ENCODE results near the gene ARSG.

Gene ARSG

GRCh38 chr17:68378268-68379176 lies 87.2 kb downstream of the ARSG start:
- no peak for DNase-seq (ENCODE audit: low read depth)

DNA sequence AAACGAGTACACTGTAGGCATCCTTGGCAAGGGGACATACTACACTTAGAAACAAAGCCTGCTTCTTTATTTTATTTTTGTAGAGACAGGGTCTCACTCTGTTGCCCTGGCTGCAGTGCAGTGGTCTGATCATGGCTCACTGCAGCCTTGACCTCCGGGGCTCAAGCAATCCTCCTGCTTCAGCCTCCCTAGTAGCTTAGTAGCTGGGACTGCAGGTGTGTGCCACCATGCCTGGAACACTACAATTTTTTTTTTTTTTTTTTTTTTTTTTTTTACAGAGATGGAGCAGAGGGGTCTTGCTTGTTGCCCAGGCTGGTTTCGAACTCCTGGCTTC lies 87.8 kb downstream of the ARSG start:
- DNase-seq (ENCODE audit: low read depth) = no peak

DNA sequence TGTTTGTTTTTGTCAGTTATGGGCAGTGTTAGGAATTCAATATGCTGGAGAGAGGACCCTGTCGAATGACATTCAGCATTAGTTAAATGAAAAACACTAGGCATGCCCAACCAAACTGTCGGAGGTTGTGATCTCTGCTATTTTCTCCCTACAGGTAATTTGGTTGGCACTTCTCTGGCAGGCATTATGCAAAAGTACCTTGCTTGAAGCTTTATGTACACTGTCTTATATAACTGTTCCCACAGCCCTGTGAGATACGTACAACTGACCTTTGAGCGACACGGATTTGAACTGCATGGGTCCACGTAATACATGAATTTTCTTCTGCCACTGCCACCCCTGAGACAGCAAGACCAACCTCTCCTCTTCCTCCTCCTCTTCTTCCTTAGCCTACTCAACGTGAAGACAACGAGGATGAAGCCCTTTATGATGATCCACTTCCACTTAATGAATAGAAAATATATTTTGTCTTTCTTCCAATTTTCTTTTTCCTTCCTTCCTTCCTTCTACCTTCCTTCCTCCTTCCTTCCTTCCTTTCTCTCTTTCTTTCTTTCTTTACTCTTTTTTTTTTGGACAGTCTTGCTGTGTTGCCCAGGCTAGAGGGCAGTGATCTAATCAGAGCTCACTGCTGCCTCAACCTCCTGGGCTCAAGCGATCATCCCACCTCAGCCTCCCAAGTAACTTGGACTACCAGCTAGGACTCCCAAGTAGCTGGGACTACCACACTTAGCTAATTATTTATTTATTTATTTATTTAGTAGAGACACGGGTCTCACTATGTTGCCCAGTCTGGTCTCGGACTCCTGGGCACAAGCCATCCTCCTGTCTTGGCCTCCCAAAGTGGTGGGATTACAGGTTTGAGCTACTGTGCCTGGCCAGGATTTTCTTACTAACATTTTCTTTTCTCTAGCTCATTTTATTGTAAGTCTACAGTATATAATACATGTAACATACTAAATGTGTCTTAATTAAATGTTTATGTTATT lies 88.7 kb downstream of the ARSG start:
- DNase-seq (ENCODE audit: low read depth) = no peak

- no peak for DNase-seq (ENCODE audit: low read depth)
These were observed 90.0 kb downstream of the ARSG start for GRCh38 chr17:68381076-68381900.

GRCh38 chr17:68382582-68383085 lies 91.3 kb downstream of the ARSG start:
- DNase-seq (ENCODE audit: low read depth) = no peak

DNA sequence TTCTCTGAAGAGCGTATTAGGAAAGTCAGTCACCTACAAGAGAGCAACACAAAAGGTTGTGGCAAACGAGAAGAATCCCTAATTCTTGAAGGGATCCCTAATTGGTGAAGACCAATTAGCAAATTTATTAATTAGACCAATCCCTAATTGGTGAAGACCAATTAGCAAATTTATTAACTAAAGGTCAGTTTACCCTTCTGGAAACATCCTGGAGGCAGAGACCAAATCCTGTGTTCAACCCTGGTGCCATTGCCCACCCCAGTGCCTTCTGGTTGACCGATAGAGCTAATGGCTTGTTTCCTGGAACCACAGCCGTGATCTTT lies 91.8 kb downstream of the ARSG start:
- DNase-seq (ENCODE audit: low read depth) = no peak

GRCh38 chr17:68383443-68384321 lies 92.4 kb downstream of the ARSG start:
- no peak for DNase-seq (ENCODE audit: low read depth)

GRCh38 chr17:68384471-68384870 lies 93.2 kb downstream of the ARSG start:
- no peak for DNase-seq (ENCODE audit: low read depth)

DNA sequence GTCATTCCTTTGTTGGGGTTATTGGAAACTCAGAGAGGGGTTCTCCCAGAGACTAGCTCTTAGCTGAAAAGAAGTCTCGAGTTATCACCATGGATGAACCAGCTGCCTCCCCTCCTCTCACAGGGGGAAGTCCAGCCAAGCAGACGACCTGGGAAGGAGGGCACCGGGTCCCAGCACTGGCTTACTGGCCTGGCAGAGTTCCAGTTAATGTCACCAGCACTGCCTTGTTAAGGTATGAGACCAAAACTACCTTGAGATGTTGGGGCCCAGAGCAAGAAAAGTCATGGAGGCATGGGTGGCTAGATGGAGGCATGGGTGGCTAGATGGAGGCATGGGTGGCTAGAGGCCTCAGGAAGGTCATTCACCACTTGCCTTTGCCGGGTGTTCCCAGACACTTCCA lies 93.6 kb downstream of the ARSG start:
- DNase-seq (ENCODE audit: low read depth) = no peak

- no peak for DNase-seq (ENCODE audit: low read depth)
These were observed 94.4 kb downstream of the ARSG start for GRCh38 chr17:68385490-68386215.

DNA sequence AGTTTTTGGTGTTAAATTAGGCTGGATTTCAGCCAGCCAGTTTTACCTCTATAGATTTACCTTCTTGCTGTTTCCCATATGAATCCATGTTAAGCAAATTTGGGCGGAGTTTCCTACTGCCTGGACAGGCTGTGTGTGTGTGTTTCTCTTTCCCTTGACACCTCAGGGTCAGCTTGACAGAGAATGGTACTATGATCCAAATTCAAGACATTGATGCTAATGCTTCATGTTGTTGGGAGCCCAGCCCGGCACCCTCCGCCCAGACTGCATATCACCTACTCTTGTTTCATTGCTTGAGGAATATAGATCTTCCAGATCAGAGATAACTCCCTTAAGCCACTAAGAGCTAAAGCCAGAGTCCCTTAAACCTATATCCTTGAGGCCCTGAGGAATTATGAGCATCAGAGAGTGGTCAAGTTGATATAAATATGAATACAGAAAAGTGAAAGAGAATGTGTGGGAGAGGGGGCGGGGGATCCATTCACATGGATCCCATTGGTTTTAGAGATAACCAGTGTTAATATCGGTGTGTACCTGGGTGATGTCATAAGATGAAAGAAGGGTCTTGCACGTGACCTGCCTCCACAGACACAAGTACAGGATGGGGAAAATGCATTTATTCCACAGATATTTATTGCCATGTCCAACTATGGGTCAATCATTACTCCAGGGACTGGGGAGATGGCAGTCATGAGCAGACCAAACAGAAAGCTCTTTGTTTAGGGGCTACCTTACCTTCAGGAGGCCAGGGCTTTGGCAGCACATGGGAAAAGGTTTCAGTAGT lies 96.3 kb downstream of the ARSG start:
- no peak for DNase-seq (ENCODE audit: low read depth)

DNA sequence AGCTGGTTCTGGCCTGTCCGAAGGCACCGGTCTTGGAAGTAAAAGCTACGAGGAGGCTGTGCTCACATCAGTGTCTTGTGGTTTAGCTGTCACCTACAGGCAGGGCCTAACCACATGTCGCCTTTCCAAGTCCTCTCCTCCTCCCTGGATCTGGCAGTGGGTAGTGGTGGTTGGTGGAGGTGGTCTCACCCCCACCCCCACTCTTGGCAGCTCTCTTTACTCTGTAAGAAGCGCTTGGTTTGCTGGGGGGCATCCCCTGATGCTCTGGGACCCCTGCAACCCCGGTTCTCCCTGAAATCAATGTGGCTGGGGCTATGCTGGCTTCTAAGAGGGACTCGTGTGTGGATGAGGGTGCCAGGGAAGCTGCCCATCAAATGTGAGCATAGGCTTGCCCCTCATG lies 97.7 kb downstream of the ARSG start:
- DNase-seq (ENCODE audit: low read depth) = no peak

DNA sequence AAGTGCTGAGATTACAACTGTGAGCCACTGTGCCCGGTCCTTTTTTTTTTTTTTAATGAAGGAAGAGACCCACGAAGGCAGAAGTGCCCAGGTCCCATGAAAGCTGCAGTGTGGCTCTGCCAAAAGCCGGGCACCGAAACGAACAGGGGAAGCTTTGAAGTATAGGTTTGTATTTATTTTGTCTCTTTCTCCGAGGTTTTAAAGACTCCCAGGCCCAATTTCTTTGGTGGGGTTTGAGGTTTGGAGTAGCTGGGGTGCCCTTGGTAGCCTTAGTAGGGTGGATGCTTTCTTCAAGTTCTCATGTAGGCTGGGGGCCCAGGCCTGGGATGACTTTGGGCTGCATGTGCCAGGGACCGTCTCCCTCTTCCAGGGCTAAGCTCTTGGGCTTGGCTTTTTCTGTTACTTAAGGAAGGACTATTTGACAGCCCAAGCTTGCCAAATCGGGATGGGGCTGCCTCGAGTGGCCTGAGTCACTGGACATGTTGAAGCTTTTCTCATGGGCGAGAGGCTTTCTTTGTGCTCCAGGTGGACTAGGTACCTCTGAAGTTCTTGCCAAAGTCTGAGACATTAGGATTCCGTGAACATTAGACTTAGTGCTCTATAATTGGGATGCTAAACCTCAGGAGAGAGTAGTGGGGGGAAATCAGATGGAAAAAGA lies 99.7 kb downstream of the ARSG start:
- no peak for DNase-seq (ENCODE audit: low read depth)

- no peak for DNase-seq (ENCODE audit: low read depth)
These were observed 100.4 kb downstream of the ARSG start for GRCh38 chr17:68391561-68392268.

DNA sequence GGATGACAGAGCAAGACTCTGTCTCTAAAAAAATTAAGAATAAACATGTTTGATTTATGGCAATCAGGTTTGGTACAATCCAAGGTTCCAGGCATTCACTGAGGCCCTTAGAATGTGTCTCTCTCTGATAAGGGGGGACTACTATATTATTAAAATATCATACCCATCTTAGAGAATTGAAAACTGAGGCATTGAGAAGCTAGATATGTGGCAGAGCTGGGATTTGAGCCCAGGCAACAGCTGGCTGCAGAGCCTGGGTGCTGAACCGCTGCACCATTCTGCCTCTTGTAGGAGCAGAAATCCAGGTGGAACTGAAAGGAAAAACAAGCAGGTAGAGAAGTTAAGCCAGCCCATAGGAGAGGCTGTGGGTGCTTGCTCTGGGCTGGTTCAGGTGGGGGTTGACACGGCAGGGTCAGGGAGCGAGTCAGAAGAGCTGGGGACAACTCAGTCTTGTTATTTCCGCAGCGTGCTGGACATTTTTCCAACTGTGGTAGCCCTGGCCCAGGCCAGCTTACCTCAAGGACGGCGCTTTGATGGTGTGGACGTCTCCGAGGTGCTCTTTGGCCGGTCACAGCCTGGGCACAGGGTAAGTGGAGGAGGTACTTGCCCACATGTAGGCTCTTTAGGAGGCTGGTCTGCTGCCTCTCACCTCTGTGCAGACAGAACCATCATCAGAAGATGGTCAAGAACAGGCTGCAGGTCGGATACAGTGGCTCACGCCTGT lies 103.5 kb downstream of the ARSG start:
- no peak for DNase-seq (ENCODE audit: low read depth)

GRCh38 chr17:68396226-68397107 lies 105.2 kb downstream of the ARSG start:
- no peak for DNase-seq (ENCODE audit: low read depth)

GRCh38 chr17:68397108-68397536 lies 105.8 kb downstream of the ARSG start:
- DNase-seq (ENCODE audit: low read depth) = no peak

Measured in activated T-helper 1 cell treated with Interleukin-2 at 50 U/mL for 16 hours (primary cell).